NK-92 (cell line): ENCODE results near the gene DGKG.

ENCODE experiments used
- DNase-seq: peaks from one replicate; lab custom pipeline; 2025; ENCODE audit not compliant: unreplicated experiment; lab: John Stamatoyannopoulos, UW

Gene DGKG

DNA sequence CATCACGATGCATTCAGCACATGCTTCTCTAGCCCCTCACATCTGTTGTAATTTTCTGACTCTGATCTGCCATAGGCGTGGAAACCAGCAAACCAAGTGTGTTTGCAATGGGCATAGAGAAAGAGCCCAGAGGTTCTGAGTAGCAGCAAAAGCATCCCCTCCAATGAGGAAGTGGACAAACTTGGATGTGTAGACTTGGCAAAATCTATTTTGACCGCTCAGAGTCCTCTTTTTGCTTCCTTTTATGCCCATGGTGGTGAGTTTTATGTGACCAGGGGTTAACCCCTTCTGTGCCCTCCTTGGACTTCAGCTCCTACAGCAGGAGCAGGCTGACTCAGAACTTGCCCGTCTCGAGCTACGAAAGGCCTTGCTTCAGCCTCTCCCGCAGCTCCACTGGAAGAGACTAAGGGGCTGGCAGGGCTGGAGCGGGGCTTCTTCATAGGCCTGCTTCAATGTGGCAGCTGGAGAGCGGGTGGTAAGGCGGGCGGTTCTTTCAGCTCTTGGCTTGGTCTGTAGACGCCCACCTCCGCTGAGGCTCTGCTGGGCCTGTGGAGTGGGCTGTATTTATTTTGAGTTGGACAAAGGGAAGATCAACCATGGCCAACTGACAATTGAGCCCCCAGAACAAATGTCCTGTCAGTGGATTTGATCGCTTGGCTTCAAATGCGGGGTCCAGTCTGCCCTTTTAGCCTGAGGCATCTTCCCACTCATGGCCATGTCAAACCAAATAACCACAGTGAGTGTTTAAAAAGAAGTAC lies 246.6 kb downstream of the DGKG start:
- DNase-seq = no peak

GRCh38 chr3:186110975-186111974 lies 250.8 kb downstream of the DGKG start:
- no peak for DNase-seq

DNA sequence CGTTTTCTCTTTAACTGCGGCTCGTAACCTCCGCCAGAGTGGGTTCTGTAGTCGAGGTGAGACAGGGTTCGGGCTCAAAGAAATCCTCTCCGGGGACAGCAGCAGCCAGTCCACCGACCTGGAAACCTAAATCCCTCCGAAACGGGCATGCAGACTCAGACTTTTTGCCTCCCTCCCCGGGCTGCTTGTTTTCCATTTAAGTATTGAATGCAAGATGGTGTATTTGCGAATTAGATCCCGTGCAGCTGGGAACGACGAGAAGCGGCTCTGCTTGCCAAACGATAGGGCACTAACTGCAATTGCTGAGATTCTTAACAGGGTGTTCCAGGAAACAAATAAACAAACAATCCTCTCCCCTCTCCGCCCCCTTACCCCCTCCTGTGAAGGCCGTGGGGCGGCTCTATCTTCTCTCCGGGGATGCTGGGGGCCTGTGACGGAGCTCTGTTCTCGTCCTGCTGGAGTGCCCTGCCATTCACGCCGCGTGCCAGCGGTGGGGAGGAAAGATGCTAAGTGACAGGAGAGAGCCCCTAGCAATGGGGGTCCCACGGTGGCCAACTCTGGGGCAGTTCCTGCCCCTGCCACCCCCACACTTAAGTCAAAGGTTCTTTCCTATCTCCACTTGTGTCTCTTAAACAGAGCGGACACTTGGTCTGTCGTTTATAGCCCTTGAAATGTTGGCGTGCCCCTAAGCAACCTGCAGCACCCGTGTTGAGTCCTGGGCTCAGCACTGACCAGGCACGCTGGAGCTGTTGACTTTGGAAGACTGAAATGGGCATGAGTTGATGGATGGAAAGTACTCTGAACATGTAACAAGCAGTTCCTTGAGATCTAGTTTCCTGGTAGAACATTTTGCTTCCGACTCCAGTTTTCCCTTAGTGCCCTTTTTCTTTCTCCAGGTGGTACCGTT lies 251.9 kb downstream of the DGKG start:
- no peak for DNase-seq

DNA sequence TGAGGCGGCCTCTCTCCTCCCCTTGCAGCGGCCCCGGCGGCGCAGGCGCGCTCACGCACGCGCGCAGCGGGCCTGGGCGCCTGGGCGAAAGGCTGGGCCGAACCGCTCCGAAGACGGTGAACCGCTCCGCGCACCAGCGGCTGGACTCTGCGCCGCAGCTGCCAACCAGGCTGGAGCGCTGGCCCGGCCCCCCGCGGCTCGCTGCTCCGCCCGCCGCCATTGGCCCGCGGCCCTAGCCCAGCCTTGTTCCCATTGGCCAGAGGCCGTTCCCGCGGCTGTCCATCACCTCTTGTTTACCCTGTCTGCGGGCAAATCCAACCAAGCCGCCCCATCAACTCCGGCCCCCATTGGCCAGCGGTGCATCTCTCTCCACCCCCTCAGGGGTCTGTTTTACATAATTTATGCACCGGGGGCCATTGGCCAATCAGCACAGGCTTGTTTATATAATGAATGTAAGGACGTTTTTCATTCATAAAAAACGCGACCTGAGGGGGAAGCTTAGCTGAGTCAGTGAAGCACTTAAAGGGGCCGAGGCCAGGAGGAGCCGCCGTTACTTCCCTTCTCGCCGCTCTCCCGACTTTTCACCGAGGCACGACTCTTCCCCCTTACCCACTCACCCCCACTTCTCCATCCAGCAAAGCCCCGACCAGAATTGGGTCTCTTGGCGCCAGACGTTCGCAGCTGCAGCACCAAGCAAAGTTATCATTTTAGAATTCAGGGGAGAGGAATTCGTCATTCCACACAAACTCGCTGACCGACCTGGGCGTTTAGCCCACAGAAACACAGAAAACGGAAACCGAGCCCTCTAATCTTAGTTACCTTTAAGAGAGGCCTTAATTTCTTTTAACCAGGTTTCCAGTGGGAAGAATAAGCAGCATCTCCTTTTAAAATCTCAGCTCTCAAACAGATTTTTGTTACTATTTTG lies 252.8 kb downstream of the DGKG start, which contains the start of gene ETV5:
ETV5 (minus strand) TSS at position 149 of the 925 bp plus-strand sequence. CDS start 3,221 bp downstream, outside the sequence.
- peak; percentile 49 for DNase-seq

GRCh38 chr3:186108106-186108940 lies 253.7 kb downstream of the DGKG start:
- no peak for DNase-seq

GRCh38 chr3:186107215-186108105 lies 254.6 kb downstream of the DGKG start:
- no peak for DNase-seq

GRCh38 chr3:186105543-186105942 lies 256.5 kb downstream of the DGKG start:
- no peak for DNase-seq

DNA sequence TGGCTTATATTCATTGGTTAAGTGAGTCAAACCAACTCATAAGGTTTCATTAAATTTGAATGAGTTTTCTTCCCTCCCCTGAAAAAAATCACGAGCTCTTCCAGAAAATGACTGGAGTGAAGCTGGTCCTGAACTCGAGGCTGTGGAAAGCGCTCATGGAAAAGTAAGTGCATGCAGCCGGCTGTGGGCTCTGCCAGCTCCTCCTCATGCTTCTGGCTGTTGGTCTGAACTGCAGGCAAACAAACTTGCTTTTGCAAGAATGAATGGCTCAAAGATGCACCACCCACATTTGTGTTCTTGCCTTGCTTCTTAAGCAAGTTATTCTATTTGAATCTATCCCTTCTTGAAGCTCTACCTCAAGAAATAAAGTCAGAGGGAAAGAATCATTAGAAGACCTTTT lies 259.3 kb downstream of the DGKG start:
- no peak for DNase-seq

DNA sequence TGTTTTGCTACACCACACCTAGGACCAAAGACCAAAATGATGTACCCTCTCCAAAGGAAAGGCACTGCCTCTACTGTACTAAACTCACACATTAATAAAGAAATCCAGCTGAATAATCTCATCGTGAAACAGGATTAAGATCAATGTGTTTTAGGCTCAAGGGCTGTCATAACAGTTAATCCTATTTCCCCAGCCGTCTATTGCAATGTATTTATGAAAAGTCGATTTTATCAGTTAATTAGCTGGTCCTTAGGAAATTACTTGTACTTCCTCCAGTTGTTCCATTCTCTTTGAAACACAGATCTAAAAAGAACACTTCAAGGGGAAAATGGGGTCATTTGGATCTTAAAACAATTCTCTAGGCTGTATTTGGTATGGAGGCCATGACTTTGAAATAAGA lies 261.6 kb downstream of the DGKG start:
- no peak for DNase-seq

DNA sequence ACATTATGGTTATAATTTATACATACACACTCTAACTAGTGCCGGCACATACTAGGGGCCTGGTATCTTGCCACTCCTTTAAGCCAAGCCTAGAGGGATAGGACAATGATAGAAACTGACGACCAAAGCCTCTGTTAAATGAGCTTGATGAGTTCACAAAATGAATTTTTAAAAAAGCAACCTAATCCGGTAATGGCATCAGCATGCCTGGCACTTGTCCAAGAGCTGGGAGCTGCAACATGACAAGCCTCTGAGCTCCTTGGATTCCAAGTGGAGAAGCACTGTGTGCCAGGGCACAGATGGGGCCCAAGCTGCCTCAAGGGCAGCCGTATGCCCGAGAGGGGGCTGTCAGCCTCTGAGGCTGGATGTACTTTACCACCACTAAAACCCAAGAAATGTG lies 262.9 kb downstream of the DGKG start:
- no peak for DNase-seq

- DNase-seq = no peak
These were observed 263.3 kb downstream of the DGKG start for GRCh38 chr3:186098740-186099139.

DNA sequence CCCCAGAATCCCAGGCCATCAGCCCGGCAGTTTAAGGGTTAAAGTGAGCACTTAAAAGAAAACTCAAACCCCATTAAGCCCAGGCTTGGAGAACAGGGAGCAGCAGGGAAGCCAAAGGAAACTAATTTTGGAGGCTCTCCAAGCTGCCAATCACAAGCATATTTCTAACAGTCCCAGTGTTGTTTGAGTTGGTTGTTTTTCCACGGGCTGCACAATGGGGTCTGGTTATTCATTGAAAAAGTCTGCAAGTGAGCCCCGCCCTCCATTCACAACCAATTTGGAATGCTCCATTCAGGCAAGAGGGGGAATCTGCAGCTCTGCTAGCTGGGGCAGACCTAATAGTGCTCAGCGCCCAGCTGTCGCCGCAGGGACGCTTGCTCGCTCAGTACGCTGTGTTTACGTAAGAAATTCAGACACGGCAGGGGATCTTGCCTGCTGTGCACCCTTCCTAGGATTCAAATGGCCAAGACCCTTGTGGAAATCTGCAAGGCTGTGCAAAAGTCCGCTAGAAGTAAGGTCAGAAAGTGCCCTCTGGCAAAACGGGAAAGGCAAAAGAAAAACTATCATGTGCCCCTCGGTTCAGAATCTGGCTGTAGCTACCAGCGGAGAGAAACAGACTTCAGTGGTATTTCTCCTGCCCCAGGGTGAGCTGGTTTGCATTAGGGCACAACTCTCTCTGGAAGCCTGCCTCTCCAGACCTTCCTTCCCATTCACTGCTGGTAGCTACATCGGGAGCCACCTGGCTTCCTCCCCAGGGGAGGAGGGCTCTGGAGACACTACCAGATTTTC lies 264.2 kb downstream of the DGKG start:
- DNase-seq = no peak

- DNase-seq = no peak
These were observed 264.7 kb downstream of the DGKG start for GRCh38 chr3:186097317-186097662.
